ENCODE data around the gene RBMS2.

DNA sequence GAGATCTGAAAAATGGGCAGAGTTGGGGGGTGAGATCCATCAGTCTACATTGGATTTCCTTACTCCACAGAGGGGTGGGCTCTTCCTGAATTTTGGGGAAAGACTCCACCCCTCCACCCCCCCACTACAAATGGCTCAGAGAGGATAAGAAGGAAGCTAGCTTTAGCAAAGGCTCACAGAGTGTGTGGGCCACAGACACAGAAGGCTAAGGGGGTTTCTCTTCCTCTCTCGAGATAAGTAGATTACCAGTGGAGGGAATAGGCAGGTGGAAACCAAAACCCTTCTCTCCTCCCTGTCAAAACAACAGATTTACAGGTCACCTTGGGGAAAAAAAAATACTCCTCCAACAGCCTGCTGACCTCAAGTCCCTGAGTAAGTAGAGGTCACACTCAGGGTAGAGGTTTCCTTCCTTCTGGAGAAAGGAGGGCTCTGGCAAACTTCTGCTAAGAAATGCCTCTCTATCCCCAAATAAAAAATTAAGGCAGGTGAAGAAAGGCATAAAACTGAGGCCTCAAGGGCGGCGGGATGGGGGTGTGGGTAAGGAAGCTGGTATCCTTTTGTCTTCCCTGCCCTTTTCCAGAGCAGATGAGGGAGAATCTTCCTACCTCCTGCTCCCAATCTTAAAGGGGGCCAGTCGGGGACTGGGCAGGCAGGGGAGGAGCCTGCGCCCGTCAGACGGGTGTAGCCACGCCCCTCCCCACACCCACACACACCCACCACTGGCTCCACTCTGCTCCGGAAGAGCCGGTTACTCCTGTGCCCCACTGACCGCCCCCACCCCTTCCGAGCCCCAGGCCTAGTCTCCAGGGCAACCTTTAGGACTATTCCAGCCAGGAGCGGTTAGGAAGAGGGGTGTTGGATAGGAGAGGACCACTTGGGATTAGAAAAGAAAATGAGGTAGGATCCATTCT, 110.4 kb downstream of the RBMS2 start:
- TF ChIP-seq, protein P1, sequence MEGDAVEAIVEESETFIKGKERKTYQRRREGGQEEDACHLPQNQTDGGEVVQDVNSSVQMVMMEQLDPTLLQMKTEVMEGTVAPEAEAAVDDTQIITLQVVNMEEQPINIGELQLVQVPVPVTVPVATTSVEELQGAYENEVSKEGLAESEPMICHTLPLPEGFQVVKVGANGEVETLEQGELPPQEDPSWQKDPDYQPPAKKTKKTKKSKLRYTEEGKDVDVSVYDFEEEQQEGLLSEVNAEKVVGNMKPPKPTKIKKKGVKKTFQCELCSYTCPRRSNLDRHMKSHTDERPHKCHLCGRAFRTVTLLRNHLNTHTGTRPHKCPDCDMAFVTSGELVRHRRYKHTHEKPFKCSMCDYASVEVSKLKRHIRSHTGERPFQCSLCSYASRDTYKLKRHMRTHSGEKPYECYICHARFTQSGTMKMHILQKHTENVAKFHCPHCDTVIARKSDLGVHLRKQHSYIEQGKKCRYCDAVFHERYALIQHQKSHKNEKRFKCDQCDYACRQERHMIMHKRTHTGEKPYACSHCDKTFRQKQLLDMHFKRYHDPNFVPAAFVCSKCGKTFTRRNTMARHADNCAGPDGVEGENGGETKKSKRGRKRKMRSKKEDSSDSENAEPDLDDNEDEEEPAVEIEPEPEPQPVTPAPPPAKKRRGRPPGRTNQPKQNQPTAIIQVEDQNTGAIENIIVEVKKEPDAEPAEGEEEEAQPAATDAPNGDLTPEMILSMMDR (IDR thresholded peaks at IDR 0.05) = no peak
- TF ChIP-seq, protein P2, sequence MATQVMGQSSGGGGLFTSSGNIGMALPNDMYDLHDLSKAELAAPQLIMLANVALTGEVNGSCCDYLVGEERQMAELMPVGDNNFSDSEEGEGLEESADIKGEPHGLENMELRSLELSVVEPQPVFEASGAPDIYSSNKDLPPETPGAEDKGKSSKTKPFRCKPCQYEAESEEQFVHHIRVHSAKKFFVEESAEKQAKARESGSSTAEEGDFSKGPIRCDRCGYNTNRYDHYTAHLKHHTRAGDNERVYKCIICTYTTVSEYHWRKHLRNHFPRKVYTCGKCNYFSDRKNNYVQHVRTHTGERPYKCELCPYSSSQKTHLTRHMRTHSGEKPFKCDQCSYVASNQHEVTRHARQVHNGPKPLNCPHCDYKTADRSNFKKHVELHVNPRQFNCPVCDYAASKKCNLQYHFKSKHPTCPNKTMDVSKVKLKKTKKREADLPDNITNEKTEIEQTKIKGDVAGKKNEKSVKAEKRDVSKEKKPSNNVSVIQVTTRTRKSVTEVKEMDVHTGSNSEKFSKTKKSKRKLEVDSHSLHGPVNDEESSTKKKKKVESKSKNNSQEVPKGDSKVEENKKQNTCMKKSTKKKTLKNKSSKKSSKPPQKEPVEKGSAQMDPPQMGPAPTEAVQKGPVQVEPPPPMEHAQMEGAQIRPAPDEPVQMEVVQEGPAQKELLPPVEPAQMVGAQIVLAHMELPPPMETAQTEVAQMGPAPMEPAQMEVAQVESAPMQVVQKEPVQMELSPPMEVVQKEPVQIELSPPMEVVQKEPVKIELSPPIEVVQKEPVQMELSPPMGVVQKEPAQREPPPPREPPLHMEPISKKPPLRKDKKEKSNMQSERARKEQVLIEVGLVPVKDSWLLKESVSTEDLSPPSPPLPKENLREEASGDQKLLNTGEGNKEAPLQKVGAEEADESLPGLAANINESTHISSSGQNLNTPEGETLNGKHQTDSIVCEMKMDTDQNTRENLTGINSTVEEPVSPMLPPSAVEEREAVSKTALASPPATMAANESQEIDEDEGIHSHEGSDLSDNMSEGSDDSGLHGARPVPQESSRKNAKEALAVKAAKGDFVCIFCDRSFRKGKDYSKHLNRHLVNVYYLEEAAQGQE (IDR thresholded peaks at IDR 0.05; ENCODE audit: insufficient read depth in 1 of 2, low read depth in 2 of 2, low read length in 1 of 2) = no peak
- TF ChIP-seq POLR2AphosphoS5 (IDR thresholded peaks at IDR 0.05; ENCODE audit: low read depth, low read length) = no peak
- TF ChIP-seq SIN3A (IDR thresholded peaks at IDR 0.05; ENCODE audit: borderline replicate concordance, insufficient read depth, low read depth, low read length) = no peak

All from Panc1 (cell line).